ENCODE measurements around the gene KIF23.

- TF ChIP-seq POLR2A (IDR thresholded peaks at IDR 0.05) (no peak), CTCF (IDR thresholded peaks at IDR 0.05) (no peak)
These were observed 32.8 kb downstream of the KIF23 start for GRCh38 chr15:69446953-69447352.

Data from uterus (tissue), 2 donors.